Ovary (tissue), 3 donors: Measurements from ENCODE around the gene LDB2.

Source experiments
- POLR2A ChIP-seq: fragments of 450-650 bp; IDR thresholded peaks from one replicate; pipeline ENCODE4 v1.6.1; 2017; ENCODE audit warnings: antibody characterized with exemption, mild to moderate bottlenecking, moderate library complexity
- TF ChIP-seq, protein P1 (sequence below), 3 donors: fragments of 450-650 bp in 2 of 3; fragments of 200-600 bp in 1 of 3; IDR thresholded peaks; one replicate each; pipeline versions ENCODE4 v1.5.1 to v1.8.0; 2016 to 2022; ENCODE audit warnings: antibody characterized with exemption in 3 of 3, mild to moderate bottlenecking in 1 of 3
- donor health status: DM: no; HTN: no; CAD: no.

DNA sequence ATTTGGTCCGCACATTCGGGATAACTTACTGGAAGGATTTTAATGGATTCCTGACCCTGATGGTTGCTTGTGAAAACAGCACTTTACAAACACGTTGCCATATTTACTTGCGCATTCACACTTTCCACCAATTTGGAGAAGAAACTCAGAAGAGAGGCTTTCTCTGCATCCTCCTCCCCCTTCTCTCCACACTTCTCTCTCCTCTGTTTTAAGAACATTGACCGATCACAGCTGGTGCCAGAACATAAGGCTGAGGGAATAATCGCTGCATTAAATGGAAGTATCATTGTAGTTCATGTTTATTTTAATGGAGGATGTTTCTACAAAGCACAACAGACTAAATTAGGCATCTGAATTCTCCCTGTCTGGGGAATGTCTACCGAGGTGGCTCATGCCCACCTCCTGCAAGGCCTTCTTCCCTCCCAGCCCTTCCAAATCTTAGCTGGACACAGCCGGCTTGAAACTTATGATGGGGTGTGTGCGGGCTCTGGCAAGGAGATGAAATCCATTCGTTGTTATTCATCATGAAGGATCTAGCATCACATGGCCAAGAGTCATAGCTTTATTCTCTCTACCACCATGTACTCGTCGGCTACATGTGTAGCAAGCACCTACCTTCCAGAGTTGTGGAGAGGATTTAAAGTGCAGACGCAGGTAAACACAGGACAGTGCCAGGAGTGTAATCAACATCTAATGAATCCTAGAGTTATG lies 204.1 kb downstream of the LDB2 start:
- no peak for TF ChIP-seq POLR2A
- TF ChIP-seq, protein P1, sequence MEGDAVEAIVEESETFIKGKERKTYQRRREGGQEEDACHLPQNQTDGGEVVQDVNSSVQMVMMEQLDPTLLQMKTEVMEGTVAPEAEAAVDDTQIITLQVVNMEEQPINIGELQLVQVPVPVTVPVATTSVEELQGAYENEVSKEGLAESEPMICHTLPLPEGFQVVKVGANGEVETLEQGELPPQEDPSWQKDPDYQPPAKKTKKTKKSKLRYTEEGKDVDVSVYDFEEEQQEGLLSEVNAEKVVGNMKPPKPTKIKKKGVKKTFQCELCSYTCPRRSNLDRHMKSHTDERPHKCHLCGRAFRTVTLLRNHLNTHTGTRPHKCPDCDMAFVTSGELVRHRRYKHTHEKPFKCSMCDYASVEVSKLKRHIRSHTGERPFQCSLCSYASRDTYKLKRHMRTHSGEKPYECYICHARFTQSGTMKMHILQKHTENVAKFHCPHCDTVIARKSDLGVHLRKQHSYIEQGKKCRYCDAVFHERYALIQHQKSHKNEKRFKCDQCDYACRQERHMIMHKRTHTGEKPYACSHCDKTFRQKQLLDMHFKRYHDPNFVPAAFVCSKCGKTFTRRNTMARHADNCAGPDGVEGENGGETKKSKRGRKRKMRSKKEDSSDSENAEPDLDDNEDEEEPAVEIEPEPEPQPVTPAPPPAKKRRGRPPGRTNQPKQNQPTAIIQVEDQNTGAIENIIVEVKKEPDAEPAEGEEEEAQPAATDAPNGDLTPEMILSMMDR (IDR thresholded peaks at IDR 0.05) = no peak
